K562 (cell line): ENCODE data around the gene MIP. TPM values are rescaled to one million over a fixed set of nuclear protein-coding genes. Genes with fewer than 3 reads are reported as not detected.
"Not testable (repeated sequence)": the region's sequence is repeated elsewhere in the genome, so short reads cannot be mapped to it uniquely, and the experiment has no call there.

ENCODE experiments used
- ATAC-seq: fragments of 200-7000 bp; cut with Tn5 transposase; 3 replicates; pipeline ENCODE4 v1.9.1; 2020; ENCODE audit warnings: moderate library complexity
- BruUV-seq: library from RNA; stranded (reverse); fragments of 400-500 nt; replicated peaks from 2 replicates; lab custom pipeline; 2021; lab: Mats Ljungman, UMichigan
- CTCF ChIA-PET: fragments of 300-600 bp; formaldehyde crosslinking; extraction: SDS; loops from one replicate; lab custom pipeline; 2021; ENCODE audit warnings: low intra/inter-chr PET ratio; lab: Yijun Ruan, JAX
- POLR2A ChIA-PET: fragments of 300-600, 350-650 bp; sonication (Branson Sonifier 250); formaldehyde crosslinking; extraction: SDS; loops from one replicate; lab custom pipeline; 2021; ENCODE audit warnings: antibody characterized with exemption, inconsistent platforms; lab: Yijun Ruan, JAX
- DNase-seq, 4 experiments: peaks; one replicate each; pipeline versions ENCODE4 v3.0.0 to v3.0.0-alpha.2; 2011 to 2018; ENCODE audit warnings: low spot score in 3 of 4, mixed read lengths in 3 of 4; ENCODE audit errors: extremely low read depth in 1 of 4
- FAIRE-seq: peaks from 2 replicates; lab custom pipeline; 2011; peaks lifted over from hg19 to GRCh38; lab: Jason Lieb, UNC
- H2AFZ ChIP-seq: 2 replicates; pipeline ENCODE4 v1.6.0; 2011; ENCODE audit warnings: low read depth, low read length, control low read depth, inconsistent platforms
- H3K27ac ChIP-seq: fragments of 200-600 bp; 3 replicates; pipeline ENCODE4 v1.8.0; 2011; ENCODE audit warnings: low read depth, mild to moderate bottlenecking, control low read depth, inconsistent platforms, low read length, moderate library complexity, mixed read lengths; ENCODE audit errors: extremely low read depth
- H3K27me3 ChIP-seq, 2 experiments: fragments of 300-600 bp in 1 of 2; 2 replicates in 1 of 2; 3 replicates in 1 of 2; pipeline versions ENCODE4 v1.6.0 to v1.8.0; 2011; ENCODE audit warnings: inconsistent platforms in 2 of 2, low read length in 2 of 2, mild to moderate bottlenecking in 1 of 2, mixed read lengths in 1 of 2, moderate library complexity in 1 of 2; ENCODE audit not compliant: control insufficient read depth in 2 of 2, insufficient read depth in 2 of 2
- H3K36me3 ChIP-seq: fragments of 300-600 bp; 3 replicates; pipeline ENCODE4 v1.8.0; 2011; ENCODE audit warnings: mild to moderate bottlenecking, low read length, inconsistent platforms; ENCODE audit not compliant: control insufficient read depth, insufficient read depth
- H3K4me1 ChIP-seq, 2 experiments: fragments of 200-600 bp in 1 of 2; replicated peaks in 1 of 2; 2 replicates in 1 of 2; 3 replicates in 1 of 2; pipeline versions ENCODE4 v1.5.1 to v1.8.0; 2011; ENCODE audit warnings: inconsistent platforms in 2 of 2, low read length in 2 of 2, mild to moderate bottlenecking in 1 of 2, mixed read lengths in 1 of 2, moderate library complexity in 1 of 2; ENCODE audit not compliant: control insufficient read depth in 2 of 2, insufficient read depth in 2 of 2
- H3K4me2 ChIP-seq: 2 replicates; pipeline ENCODE4 v1.6.1; 2011; ENCODE audit warnings: low read length, control low read depth, inconsistent platforms, mixed read lengths; ENCODE audit not compliant: insufficient read depth
- H3K4me3 ChIP-seq: fragments of 200-600 bp; sonication (generic), shearing (Covaris generic); 2 replicates; pipeline ENCODE4 v1.5.1; 2016; ENCODE audit warnings: control low read depth, inconsistent platforms
- H3K79me2 ChIP-seq: fragments of 200-600 bp; 3 replicates; pipeline ENCODE4 v1.8.0; 2011; ENCODE audit warnings: low read length, inconsistent platforms; ENCODE audit not compliant: control insufficient read depth, insufficient read depth
- H3K9ac ChIP-seq, 2 experiments: 2 replicates each; pipeline versions ENCODE4 v1.6.0 to v1.6.1; 2011; ENCODE audit warnings: low read depth in 2 of 2, low read length in 2 of 2, control low read depth in 1 of 2, inconsistent platforms in 1 of 2, mild to moderate bottlenecking in 1 of 2, mixed read lengths in 1 of 2; ENCODE audit not compliant: insufficient read depth in 1 of 2
- H3K9me1 ChIP-seq: one replicate; pipeline ENCODE4 v1.6.0; 2011; ENCODE audit warnings: inconsistent platforms, mild to moderate bottlenecking, low read length, moderate library complexity; ENCODE audit not compliant: control insufficient read depth, insufficient read depth
- H3K9me3 ChIP-seq: replicated peaks from 2 replicates; pipeline ENCODE4 v1.5.1; 2011; ENCODE audit warnings: low read depth, low read length, inconsistent platforms; ENCODE audit not compliant: control insufficient read depth, insufficient read depth
- H4K20me1 ChIP-seq: replicated peaks from 2 replicates; pipeline ENCODE4 v1.6.1; 2011; ENCODE audit warnings: low read length, inconsistent platforms, mixed read lengths; ENCODE audit not compliant: control insufficient read depth, insufficient read depth
- CREM ChIP-seq: IDR thresholded peaks from 2 replicates; pipeline ENCODE4 v1.6.1; 2014; ENCODE audit warnings: antibody characterized with exemption, low read depth
- JUND ChIP-seq, 2 experiments: IDR thresholded peaks; 2 replicates in 1 of 2; 3 replicates in 1 of 2; pipeline ENCODE4 v1.6.1; 2011; ENCODE audit warnings: borderline replicate concordance in 2 of 2, low read depth in 2 of 2, low read length in 2 of 2, improper control_type of control experiment in 1 of 2, missing biosample characterization in 1 of 2, missing genetic modification characterization in 1 of 2, missing genetic modification reagents in 1 of 2
- WGBS: fragments of 100-300 bp; shearing (Covaris generic); methylation state at CpG from one replicate; pipeline ENCODE4 v1.1.6; 2016; ENCODE audit warnings: low coverage, mixed read lengths; ENCODE audit not compliant: insufficient coverage; ENCODE audit errors: missing lambda C conversion rate; 5-methylcytosine and 5-hydroxymethylcytosine counted together
- in situ Hi-C: fragments of 300-500 bp; cut with MboI; formaldehyde crosslinking; loops from 4 replicates; pipeline ENCODE4 v1.15.0; 2018; ENCODE audit warnings: inconsistent platforms, mixed read lengths
- intact Hi-C: fragments of 100-400 bp; cut with micrococcal nuclease; formaldehyde crosslinking; loops from 2 replicates; pipeline ENCODE4 v1.14.2; 2022
- polyA plus RNA-seq, 8 experiments: library from polyadenylated mRNA; depleted of rRNA in 4 of 8; stranded (reverse) in 5 of 8; unstranded in 3 of 8; fragments of >200 nt; fragmentation: Nextera tagmentation in 2 of 8; fragmentation: Illumina TruSeq in 1 of 8; extraction: Ambion mirVana in 2 of 8; extraction: Trizol in 1 of 8; gene quantifications; 2 replicates each; pipeline versions ENCODE4 v1.2.1 to v1.2.3, GENCODE V29; 2011 to 2014; ENCODE audit warnings: inconsistent platforms in 1 of 8, missing spikeins in 1 of 8
- total RNA-seq, 7 experiments: library from RNA; depleted of rRNA in 6 of 7; stranded (reverse); fragments of >200 nt in 6 of 7; fragmentation: Illumina TruSeq in 2 of 7; extraction: Trizol in 2 of 7; gene quantifications; 2 replicates each; pipeline versions ENCODE4 v1.2.1 to v1.2.3, GENCODE V29; 2011 to 2021; ENCODE audit warnings: low replicate concordance in 1 of 7
- TF ChIP-seq, protein P1 (sequence below), 3 experiments: IDR thresholded peaks in 2 of 3; conservative IDR thresholded peaks in 1 of 3; 2 replicates each; pipeline ENCODE4 v1.5.1; 2011 to 2012; ENCODE audit warnings: low read length in 3 of 3, mild to moderate bottlenecking in 3 of 3, control low read depth in 2 of 3, improper control_type of control experiment in 1 of 3, inconsistent platforms in 1 of 3, low read depth in 1 of 3, mixed read lengths in 1 of 3, moderate library complexity in 1 of 3; ENCODE audit not compliant: insufficient read depth in 2 of 3

The MIP gene
- total and polyA plus RNA-seq, 9 of the 15 experiments (the other 6 are each of a cell fraction or from before 2014, with no cell fraction given), result 0.09 to 0.36 (median 0.19) TPM; not detected in 5

DNA sequence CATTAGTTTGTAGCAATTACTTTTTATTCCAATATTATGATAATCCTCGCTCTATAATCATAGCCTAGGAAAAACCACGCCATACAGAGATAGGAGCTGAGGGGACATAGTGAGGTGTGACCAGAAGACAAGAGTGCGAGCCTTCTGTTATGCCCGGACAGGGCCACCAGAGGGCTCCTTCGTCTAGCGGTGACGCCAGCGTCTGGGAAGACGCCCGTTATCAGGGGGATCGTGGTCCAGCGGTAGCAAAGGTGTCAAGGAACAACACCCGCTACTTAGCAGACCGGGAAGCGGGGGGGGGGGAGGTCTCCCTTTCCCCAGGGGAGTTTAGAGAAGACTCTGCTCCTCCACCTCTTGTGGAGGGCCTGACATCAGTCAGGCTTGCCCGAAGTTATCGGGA is 42.2 kb upstream of the MIP start:
- DNase-seq (peak; percentile 39 to 70 (median 52)), ATAC-seq (peak; percentile 42; the same call in 1 of the 3 replicates), FAIRE-seq (peak; percentile 56)
- H3K9me3 ChIP-seq; H3K4me1 ChIP-seq; CTCF ChIA-PET; intact Hi-C loops; H3K9me1 ChIP-seq; BruUV-seq; TF ChIP-seq JUND (tag; IDR thresholded peaks at IDR 0.05; ENCODE audit: borderline replicate concordance, low read depth, low read length): not testable (repeated sequence)
- POLR2A ChIA-PET, result interaction anchor here (0.7 kb wide), 1 partner anchor 115 kb away, joined by 4 read pairs; no protein-coding TSS in a partner anchor
- TF ChIP-seq, protein P1, sequence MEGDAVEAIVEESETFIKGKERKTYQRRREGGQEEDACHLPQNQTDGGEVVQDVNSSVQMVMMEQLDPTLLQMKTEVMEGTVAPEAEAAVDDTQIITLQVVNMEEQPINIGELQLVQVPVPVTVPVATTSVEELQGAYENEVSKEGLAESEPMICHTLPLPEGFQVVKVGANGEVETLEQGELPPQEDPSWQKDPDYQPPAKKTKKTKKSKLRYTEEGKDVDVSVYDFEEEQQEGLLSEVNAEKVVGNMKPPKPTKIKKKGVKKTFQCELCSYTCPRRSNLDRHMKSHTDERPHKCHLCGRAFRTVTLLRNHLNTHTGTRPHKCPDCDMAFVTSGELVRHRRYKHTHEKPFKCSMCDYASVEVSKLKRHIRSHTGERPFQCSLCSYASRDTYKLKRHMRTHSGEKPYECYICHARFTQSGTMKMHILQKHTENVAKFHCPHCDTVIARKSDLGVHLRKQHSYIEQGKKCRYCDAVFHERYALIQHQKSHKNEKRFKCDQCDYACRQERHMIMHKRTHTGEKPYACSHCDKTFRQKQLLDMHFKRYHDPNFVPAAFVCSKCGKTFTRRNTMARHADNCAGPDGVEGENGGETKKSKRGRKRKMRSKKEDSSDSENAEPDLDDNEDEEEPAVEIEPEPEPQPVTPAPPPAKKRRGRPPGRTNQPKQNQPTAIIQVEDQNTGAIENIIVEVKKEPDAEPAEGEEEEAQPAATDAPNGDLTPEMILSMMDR (IDR thresholded peaks at IDR 0.05 in 2 of 3, conservative IDR thresholded peaks at IDR 0.05 in 1 of 3; ENCODE audit: insufficient read depth in 2 of 3, low read depth in 1 of 3, low read length in 3 of 3), result peak in 2 of 3 experiments; percentile 41 to 44; a peak in 4 of 6 replicates
- TF ChIP-seq JUND (IDR thresholded peaks at IDR 0.05; ENCODE audit: borderline replicate concordance, low read depth, low read length) (peak; percentile 26; the same call in 1 of the 2 replicates), CREM (peak; percentile 70)
- TF ChIP-seq, all 486 proteins: peak for 3; not testable (repeated sequence) for 483
- H3K36me3 ChIP-seq, in situ Hi-C loops, H3K4me3 ChIP-seq, H3K4me2 ChIP-seq, H4K20me1 ChIP-seq, H3K27me3 ChIP-seq, H3K27ac ChIP-seq, H3K79me2 ChIP-seq, H2AFZ ChIP-seq, H3K9ac ChIP-seq: not testable (repeated sequence)
- 0% methylated on average over 10 of the region's 17 CpGs for WGBS

DNA sequence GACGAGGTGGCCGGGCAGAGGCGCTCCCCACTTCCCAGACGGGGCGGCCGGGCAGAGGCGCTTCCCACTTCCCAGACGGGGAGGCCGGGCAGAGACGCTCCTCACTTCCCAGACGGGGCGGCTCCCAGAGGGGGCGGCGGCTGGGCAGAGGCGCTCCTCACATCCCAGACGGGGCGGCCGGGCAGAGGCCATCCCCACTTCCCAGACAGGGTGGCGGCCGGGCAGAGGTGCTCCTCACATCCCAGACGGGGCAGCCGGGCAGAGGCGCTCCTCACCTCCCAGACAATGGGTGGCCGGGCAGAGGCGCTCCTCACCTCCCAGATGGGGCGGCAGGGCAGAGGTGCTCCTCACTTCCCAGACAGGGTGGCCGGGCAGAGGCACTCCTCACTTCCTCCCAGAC is 40.0 kb upstream of the MIP start:
- H3K9ac ChIP-seq, H2AFZ ChIP-seq, in situ Hi-C loops, intact Hi-C loops, H4K20me1 ChIP-seq, DNase-seq, CTCF ChIA-PET, ATAC-seq, H3K4me3 ChIP-seq, H3K4me2 ChIP-seq, BruUV-seq, H3K36me3 ChIP-seq, POLR2A ChIA-PET, H3K4me1 ChIP-seq, H3K9me1 ChIP-seq, H3K79me2 ChIP-seq, FAIRE-seq, H3K27ac ChIP-seq, H3K9me3 ChIP-seq: not testable (repeated sequence)
- WGBS, result 72% methylated on average over 7 of the region's 27 CpGs
- peaks cover 12 to 29% of the 10 kb centered on the region in 2 experiments for H3K27me3 ChIP-seq

GRCh38 chr12:56494106-56494415 is 39.6 kb upstream of the MIP start:
- in situ Hi-C loops, H3K9me3 ChIP-seq, H3K36me3 ChIP-seq, intact Hi-C loops, H3K27ac ChIP-seq, DNase-seq, H4K20me1 ChIP-seq, POLR2A ChIA-PET, H2AFZ ChIP-seq, H3K79me2 ChIP-seq, H3K4me3 ChIP-seq, BruUV-seq, H3K9me1 ChIP-seq, CTCF ChIA-PET, H3K9ac ChIP-seq, H3K4me1 ChIP-seq, FAIRE-seq, ATAC-seq, H3K4me2 ChIP-seq: not testable (repeated sequence)
- WGBS, result 55% methylated on average over 9 of the region's 15 CpGs
- peaks cover 13 to 29% of the 10 kb centered on the region in 2 experiments for H3K27me3 ChIP-seq
